ENCODE measurements around the gene BEST1.

DNA sequence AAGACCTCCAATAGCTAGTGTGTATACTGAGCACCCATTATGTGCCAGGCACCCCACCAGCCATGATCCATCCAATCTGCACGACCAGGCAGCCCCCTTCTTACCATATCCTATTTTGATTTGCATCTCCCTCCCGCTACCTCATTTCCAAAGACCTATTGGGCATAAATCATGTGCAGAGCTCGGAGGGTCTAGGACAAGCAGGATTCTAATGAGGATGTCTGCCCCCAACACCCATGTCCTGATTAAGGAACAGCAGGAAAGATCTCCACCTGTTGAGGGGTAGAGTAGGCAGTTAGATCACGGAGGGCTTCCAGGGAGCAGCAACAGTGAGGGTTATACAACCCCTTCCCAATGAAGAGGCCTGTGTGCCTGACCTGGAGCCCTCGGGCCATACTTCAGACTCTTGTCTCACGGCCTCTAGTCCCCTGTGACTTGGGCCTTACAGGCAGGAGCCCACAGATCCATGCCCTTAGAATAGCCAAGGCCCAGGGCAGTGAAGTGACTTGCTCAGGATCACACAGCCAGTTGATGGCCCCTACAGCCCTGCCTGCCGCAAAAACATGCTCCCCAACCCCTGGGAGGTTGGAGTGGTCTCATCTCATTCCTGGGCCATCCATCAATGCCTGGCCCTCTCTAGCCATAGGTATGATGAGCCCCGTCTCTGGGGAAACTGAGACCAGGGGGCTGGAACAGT, 36.3 kb upstream of the BEST1 start:
- TF ChIP-seq, protein P1, sequence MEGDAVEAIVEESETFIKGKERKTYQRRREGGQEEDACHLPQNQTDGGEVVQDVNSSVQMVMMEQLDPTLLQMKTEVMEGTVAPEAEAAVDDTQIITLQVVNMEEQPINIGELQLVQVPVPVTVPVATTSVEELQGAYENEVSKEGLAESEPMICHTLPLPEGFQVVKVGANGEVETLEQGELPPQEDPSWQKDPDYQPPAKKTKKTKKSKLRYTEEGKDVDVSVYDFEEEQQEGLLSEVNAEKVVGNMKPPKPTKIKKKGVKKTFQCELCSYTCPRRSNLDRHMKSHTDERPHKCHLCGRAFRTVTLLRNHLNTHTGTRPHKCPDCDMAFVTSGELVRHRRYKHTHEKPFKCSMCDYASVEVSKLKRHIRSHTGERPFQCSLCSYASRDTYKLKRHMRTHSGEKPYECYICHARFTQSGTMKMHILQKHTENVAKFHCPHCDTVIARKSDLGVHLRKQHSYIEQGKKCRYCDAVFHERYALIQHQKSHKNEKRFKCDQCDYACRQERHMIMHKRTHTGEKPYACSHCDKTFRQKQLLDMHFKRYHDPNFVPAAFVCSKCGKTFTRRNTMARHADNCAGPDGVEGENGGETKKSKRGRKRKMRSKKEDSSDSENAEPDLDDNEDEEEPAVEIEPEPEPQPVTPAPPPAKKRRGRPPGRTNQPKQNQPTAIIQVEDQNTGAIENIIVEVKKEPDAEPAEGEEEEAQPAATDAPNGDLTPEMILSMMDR (IDR thresholded peaks at IDR 0.05), result no peak
- TF ChIP-seq POLR2A (IDR thresholded peaks at IDR 0.05) (no peak), EP300 (IDR thresholded peaks at IDR 0.05) (no peak)

Measured in gastroesophageal sphincter (tissue), 3 donors.